Neural cell (in vitro differentiated cells): ENCODE measurements around the gene GPR65. TPM values are rescaled to one million over a fixed set of nuclear protein-coding genes. Genes with fewer than 3 reads are reported as not detected.

ENCODE experiments used
- H2AFZ ChIP-seq: fragments of 200-600, 300-800 bp; sonication (generic), shearing (Covaris generic); 2 replicates; pipeline ENCODE4 v1.6.0; 2014; ENCODE audit warnings: low read depth, mild to moderate bottlenecking, antibody characterized with exemption, low read length, moderate library complexity
- H3F3A ChIP-seq: fragments of 200-600 bp; shearing (Covaris generic); 2 replicates; pipeline ENCODE4 v1.6.1; 2016; ENCODE audit warnings: mild to moderate bottlenecking, moderate library complexity, mixed read lengths, antibody characterized with exemption, low read length; ENCODE audit not compliant: insufficient read depth, poor library complexity, severe bottlenecking
- H3K27ac ChIP-seq: fragments of 200-600, 300-800 bp; sonication (generic), shearing (Covaris generic); 2 replicates; pipeline ENCODE4 v1.5.1; 2014; ENCODE audit warnings: mild to moderate bottlenecking, low read length, moderate library complexity
- H3K27me3 ChIP-seq: fragments of 300-800, 200-600 bp; sonication (generic), shearing (Covaris generic); 2 replicates; pipeline ENCODE4 v1.6.0; 2014; ENCODE audit warnings: mild to moderate bottlenecking, low read depth, low read length, moderate library complexity; ENCODE audit not compliant: insufficient read depth
- H3K36me3 ChIP-seq: fragments of 300-800, 200-600 bp; sonication (generic), shearing (Covaris generic); 2 replicates; pipeline ENCODE4 v1.5.1; 2014; ENCODE audit warnings: mild to moderate bottlenecking, antibody characterized with exemption, low read length, moderate library complexity; ENCODE audit not compliant: insufficient read depth
- H3K4me2 ChIP-seq: fragments of 300-800, 200-600 bp; sonication (generic), shearing (Covaris generic); 2 replicates; pipeline ENCODE4 v1.6.0; 2014; ENCODE audit warnings: mild to moderate bottlenecking, low read length
- H3K4me3 ChIP-seq: fragments of 300-800, 200-600 bp; sonication (generic), shearing (Covaris generic); 2 replicates; pipeline ENCODE4 v1.5.1; 2014; ENCODE audit warnings: mild to moderate bottlenecking, low read length, moderate library complexity
- H3K79me2 ChIP-seq: fragments of 200-600 bp; shearing (Covaris generic); replicated peaks from 2 replicates; pipeline ENCODE4 v1.6.0; 2014; ENCODE audit warnings: mild to moderate bottlenecking, low read length, moderate library complexity; ENCODE audit not compliant: insufficient read depth
- H3K9ac ChIP-seq: fragments of 300-800, 200-600 bp; sonication (generic), shearing (Covaris generic); 2 replicates; pipeline ENCODE4 v1.6.1; 2016; ENCODE audit warnings: mild to moderate bottlenecking, low read length, mixed read lengths
- H3K9me2 ChIP-seq: fragments of 200-600 bp; shearing (Covaris generic); 2 replicates; pipeline ENCODE4 v1.6.1; 2016; ENCODE audit warnings: mild to moderate bottlenecking, low read length, mixed read lengths; ENCODE audit not compliant: insufficient read depth
- H3K9me3 ChIP-seq: fragments of 200-600, 300-800 bp; sonication (generic), shearing (Covaris generic); 2 replicates; pipeline ENCODE4 v1.6.1; 2016; ENCODE audit warnings: mild to moderate bottlenecking, mixed run types, low read length, moderate library complexity, mixed read lengths
- H4K20me1 ChIP-seq: fragments of 200-600 bp; shearing (Covaris generic); 2 replicates; pipeline ENCODE4 v1.6.1; 2016; ENCODE audit warnings: mild to moderate bottlenecking, mixed run types; ENCODE audit not compliant: insufficient read depth
- EP300 ChIP-seq: fragments of 450-650 bp; conservative IDR thresholded peaks from 2 replicates; pipeline ENCODE4 v1.6.1; 2014; ENCODE audit warnings: antibody characterized with exemption, mild to moderate bottlenecking, moderate library complexity; ENCODE audit not compliant: poor library complexity, severe bottlenecking
- EZH2 ChIP-seq: fragments of 200-600, 300-800 bp; shearing (Covaris generic), sonication (generic); IDR thresholded peaks from 2 replicates; pipeline ENCODE4 v1.6.1; 2014; ENCODE audit warnings: antibody characterized with exemption, low read length, borderline replicate concordance, mild to moderate bottlenecking; ENCODE audit not compliant: insufficient read depth, poor library complexity, severe bottlenecking
- MXI1 ChIP-seq: fragments of 450-650 bp; conservative IDR thresholded peaks from 2 replicates; pipeline ENCODE4 v1.6.1; 2014; ENCODE audit warnings: antibody characterized with exemption, mild to moderate bottlenecking; ENCODE audit not compliant: poor library complexity, severe bottlenecking
- POLR2AphosphoS5 ChIP-seq: IDR thresholded peaks from 2 replicates; pipeline ENCODE4 v1.6.1; 2012
- RAD21 ChIP-seq: fragments of 450-650 bp; conservative IDR thresholded peaks from 2 replicates; pipeline ENCODE4 v1.6.1; 2014; ENCODE audit warnings: antibody characterized with exemption, mild to moderate bottlenecking, moderate library complexity
- SMC3 ChIP-seq: fragments of 450-650 bp; conservative IDR thresholded peaks from 2 replicates; pipeline ENCODE4 v1.6.1; 2014; ENCODE audit warnings: antibody characterized with exemption, mild to moderate bottlenecking, moderate library complexity; ENCODE audit not compliant: poor library complexity
- TAF1 ChIP-seq: IDR thresholded peaks from 2 replicates; pipeline ENCODE4 v1.6.1; 2012; ENCODE audit warnings: low read depth
- polyA plus RNA-seq: library from polyadenylated mRNA; depleted of rRNA; stranded (reverse); fragments of >200 nt; gene quantifications from 2 replicates; pipeline ENCODE4 v1.2.3, GENCODE V29; 2014
- TF ChIP-seq, protein P1 (sequence below): IDR thresholded peaks from 2 replicates; pipeline ENCODE4 v1.6.1; 2012; ENCODE audit warnings: borderline replicate concordance
- TF ChIP-seq, protein P2 (sequence below): fragments of 450-650 bp; IDR thresholded peaks from 2 replicates; pipeline ENCODE4 v1.5.1; 2014; ENCODE audit warnings: antibody characterized with exemption, mild to moderate bottlenecking, moderate library complexity; ENCODE audit not compliant: poor library complexity, severe bottlenecking

Gene GPR65
- polyA plus RNA-seq, 1 donor from 2014 or later, result not detected

DNA sequence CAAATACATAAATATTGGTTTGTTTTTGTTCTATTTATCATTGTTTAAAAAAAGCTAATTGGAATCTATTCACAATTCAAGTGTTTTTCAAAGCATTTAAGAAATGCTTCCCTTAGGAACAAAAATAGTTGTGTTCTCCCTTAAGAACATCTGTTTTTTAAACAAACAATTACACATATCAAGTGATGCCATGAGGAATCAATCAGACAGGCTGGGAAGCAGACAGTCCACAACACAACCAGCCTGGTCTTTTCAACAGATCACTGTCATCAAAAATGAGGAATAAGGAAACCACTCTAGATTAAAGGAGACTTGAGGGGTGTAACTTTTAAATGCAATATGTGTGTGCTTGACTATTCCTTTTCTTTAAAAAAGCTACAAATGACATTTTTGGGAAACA lies 37.4 kb upstream of the GPR65 start:
- Histone ChIP-seq H4K20me1 (no peaks in the 10 kb centered on the region), H2AFZ (no peak overlapping the region), H3K4me2 (no peak overlapping the region), H3K27ac (no peak overlapping the region), H3K36me3 (no peaks in the 10 kb centered on the region), H3K4me3 (no peak overlapping the region), H3K27me3 (no peaks in the 10 kb centered on the region), H3K9me3 (no peaks in the 10 kb centered on the region), H3K9ac (no peak overlapping the region), H3F3A (no peaks in the 10 kb centered on the region), H3K9me2 (no peaks in the 10 kb centered on the region), H3K79me2 (no peaks in the 10 kb centered on the region)
- no peak for TF ChIP-seq EZH2
- no peak for TF ChIP-seq EP300
- no peak for TF ChIP-seq SMC3
- TF ChIP-seq RAD21, result no peak
- no peak for TF ChIP-seq TAF1
- TF ChIP-seq, protein P1, sequence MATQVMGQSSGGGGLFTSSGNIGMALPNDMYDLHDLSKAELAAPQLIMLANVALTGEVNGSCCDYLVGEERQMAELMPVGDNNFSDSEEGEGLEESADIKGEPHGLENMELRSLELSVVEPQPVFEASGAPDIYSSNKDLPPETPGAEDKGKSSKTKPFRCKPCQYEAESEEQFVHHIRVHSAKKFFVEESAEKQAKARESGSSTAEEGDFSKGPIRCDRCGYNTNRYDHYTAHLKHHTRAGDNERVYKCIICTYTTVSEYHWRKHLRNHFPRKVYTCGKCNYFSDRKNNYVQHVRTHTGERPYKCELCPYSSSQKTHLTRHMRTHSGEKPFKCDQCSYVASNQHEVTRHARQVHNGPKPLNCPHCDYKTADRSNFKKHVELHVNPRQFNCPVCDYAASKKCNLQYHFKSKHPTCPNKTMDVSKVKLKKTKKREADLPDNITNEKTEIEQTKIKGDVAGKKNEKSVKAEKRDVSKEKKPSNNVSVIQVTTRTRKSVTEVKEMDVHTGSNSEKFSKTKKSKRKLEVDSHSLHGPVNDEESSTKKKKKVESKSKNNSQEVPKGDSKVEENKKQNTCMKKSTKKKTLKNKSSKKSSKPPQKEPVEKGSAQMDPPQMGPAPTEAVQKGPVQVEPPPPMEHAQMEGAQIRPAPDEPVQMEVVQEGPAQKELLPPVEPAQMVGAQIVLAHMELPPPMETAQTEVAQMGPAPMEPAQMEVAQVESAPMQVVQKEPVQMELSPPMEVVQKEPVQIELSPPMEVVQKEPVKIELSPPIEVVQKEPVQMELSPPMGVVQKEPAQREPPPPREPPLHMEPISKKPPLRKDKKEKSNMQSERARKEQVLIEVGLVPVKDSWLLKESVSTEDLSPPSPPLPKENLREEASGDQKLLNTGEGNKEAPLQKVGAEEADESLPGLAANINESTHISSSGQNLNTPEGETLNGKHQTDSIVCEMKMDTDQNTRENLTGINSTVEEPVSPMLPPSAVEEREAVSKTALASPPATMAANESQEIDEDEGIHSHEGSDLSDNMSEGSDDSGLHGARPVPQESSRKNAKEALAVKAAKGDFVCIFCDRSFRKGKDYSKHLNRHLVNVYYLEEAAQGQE, result no peak
- TF ChIP-seq, protein P2, sequence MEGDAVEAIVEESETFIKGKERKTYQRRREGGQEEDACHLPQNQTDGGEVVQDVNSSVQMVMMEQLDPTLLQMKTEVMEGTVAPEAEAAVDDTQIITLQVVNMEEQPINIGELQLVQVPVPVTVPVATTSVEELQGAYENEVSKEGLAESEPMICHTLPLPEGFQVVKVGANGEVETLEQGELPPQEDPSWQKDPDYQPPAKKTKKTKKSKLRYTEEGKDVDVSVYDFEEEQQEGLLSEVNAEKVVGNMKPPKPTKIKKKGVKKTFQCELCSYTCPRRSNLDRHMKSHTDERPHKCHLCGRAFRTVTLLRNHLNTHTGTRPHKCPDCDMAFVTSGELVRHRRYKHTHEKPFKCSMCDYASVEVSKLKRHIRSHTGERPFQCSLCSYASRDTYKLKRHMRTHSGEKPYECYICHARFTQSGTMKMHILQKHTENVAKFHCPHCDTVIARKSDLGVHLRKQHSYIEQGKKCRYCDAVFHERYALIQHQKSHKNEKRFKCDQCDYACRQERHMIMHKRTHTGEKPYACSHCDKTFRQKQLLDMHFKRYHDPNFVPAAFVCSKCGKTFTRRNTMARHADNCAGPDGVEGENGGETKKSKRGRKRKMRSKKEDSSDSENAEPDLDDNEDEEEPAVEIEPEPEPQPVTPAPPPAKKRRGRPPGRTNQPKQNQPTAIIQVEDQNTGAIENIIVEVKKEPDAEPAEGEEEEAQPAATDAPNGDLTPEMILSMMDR, result no peak

DNA sequence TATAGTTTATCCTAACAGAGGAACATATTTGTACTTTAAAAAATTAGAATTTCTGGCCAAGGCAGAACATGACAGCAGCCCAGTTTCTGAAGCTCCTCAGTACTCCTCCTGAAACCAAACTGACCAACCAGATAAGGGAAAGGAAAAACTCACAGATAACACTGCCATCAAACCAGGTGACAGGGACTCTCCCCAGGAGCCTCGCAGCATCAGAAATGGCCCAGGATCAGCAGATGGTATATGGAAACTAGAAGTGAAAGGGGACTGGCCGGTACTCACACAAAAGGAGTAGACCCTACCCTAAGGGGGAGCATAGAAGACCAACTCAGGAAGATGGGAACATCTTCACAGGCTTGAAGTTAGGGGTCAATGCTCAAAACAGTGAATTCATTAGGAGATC lies 33.9 kb upstream of the GPR65 start:
- Histone ChIP-seq H3K27ac (no peak overlapping the region), H4K20me1 (no peaks in the 10 kb centered on the region), H2AFZ (no peak overlapping the region), H3K79me2 (no peaks in the 10 kb centered on the region), H3K9me3 (no peaks in the 10 kb centered on the region), H3K4me3 (no peak overlapping the region), H3F3A (no peaks in the 10 kb centered on the region), H3K9me2 (no peaks in the 10 kb centered on the region), H3K4me2 (no peak overlapping the region), H3K36me3 (no peaks in the 10 kb centered on the region), H3K9ac (no peak overlapping the region), H3K27me3 (no peaks in the 10 kb centered on the region)
- TF ChIP-seq POLR2AphosphoS5 (no peak), RAD21 (no peak), EZH2 (no peak), TAF1 (no peak), EP300 (no peak), MXI1 (no peak), SMC3 (no peak)
- TF ChIP-seq, protein P1, result no peak
- TF ChIP-seq, protein P2, result no peak
